Adrenal gland (tissue), 5 donors: ENCODE data around the gene RASGRP2.

Experiments
- CTCF ChIP-seq, 6 experiments: fragments of 450-650 bp in 4 of 6; fragments of 200-600 bp in 2 of 6; sonication (generic) in 1 of 6; IDR thresholded peaks; 1 replicate in 5 of 6; 2 replicates in 1 of 6; pipeline versions ENCODE4 v1.5.1 to v1.8.0; 2016 to 2021; ENCODE audit warnings: antibody characterized with exemption in 6 of 6, mild to moderate bottlenecking in 2 of 6, moderate library complexity in 1 of 6
- POLR2A ChIP-seq, 2 donors: fragments of 450-650 bp; IDR thresholded peaks; one replicate each; pipeline ENCODE4 v1.6.1; 2017; ENCODE audit warnings: antibody characterized with exemption in 2 of 2, mild to moderate bottlenecking in 2 of 2, moderate library complexity in 1 of 2
- donor health status: DM: no; HTN: no; CAD: no.

DNA sequence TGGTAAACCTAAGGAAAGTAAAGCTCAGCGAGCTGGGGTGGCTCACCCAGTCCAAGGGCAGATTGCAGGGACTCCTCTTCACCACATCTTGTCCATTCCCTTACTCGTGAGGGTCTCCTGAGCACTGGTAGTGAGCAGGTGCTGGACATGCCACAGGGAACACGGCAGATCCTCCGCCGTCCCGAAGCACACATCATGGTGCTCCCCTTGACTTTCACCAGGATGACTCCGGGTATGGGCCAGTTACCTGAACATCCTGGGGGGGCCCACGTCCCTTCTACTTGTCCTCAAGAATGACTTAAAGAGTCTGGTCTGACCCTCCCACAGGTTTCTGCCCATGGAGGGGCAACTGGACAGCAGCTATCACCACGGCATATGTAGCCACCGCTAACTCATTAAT lies 42.4 kb upstream of the RASGRP2 start:
- TF ChIP-seq CTCF (IDR thresholded peaks at IDR 0.05), result no peak
- no peak for TF ChIP-seq POLR2A (IDR thresholded peaks at IDR 0.05)
